ENCODE results near the gene CCDC124.

DNA sequence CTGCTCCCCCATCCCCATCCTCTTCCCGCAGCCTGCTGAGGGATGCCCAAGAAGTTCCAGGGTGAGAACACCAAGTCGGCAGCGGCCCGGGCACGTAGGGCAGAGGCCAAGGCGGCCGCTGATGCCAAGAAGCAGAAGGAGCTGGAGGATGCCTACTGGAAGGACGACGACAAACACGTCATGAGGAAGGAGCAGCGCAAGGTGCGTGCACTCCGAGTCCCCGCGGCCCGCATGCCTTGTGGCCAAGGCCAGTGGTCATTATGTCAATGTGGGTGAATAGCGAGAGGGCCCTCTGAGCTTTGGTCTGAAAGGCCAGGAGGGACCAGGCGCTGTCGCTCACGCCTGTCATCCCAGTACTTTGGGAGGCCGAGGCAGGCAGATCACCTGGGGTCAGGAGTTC lies 3.6 kb downstream of the CCDC124 start:
- no peak for TF ChIP-seq CTCF (IDR thresholded peaks at IDR 0.05; ENCODE audit: insufficient read depth, low read length, poor library complexity, severe bottlenecking)
- TF ChIP-seq EZH2phosphoT487 (conservative IDR thresholded peaks at IDR 0.05; ENCODE audit: low read length), result no peak
